CD4-positive, alpha-beta T cell (primary cell): ENCODE measurements around the gene FGB. TPM values are rescaled to one million over a fixed set of nuclear protein-coding genes. Genes with fewer than 3 reads are reported as not detected.

ENCODE experiments used
- ATAC-seq: fragments of 200-7000 bp; cut with Tn5 transposase; one replicate; pipeline ENCODE4 v1.10.0; 2022; ENCODE audit warnings: mild to moderate bottlenecking; ENCODE audit not compliant: poor library complexity
- CTCF ChIA-PET: fragments of 350-600 bp; sonication (Branson Sonifier 250); formaldehyde crosslinking; loops from one replicate; lab custom pipeline; 2021; ENCODE audit warnings: antibody characterized with exemption, inconsistent platforms; lab: Charles Lee
- POLR2A ChIA-PET: fragments of 350-600 bp; sonication (Branson Sonifier 250); formaldehyde crosslinking; loops from one replicate; lab custom pipeline; 2021; ENCODE audit warnings: antibody characterized with exemption, inconsistent platforms; lab: Charles Lee
- DNase-seq, 14 experiments: peaks; one replicate each; pipeline ENCODE4 v3.0.0-alpha.2; 2013 to 2020; ENCODE audit warnings: mixed read lengths in 2 of 14
- H3K27ac ChIP-seq, 2 donors: one replicate each; pipeline versions ENCODE4 v1.5.1 to v1.7.0; 2013; ENCODE audit warnings: low read length in 2 of 2, low read depth in 1 of 2, mild to moderate bottlenecking in 1 of 2
- H3K27me3 ChIP-seq, 2 experiments: 1 replicate in 1 of 2; 2 replicates in 1 of 2; pipeline versions ENCODE4 v1.6.1 to v1.7.0; 2013; ENCODE audit warnings: low read length in 2 of 2, control low read depth in 1 of 2, mild to moderate bottlenecking in 1 of 2, moderate library complexity in 1 of 2; ENCODE audit not compliant: insufficient read depth in 2 of 2, control insufficient read depth in 1 of 2
- H3K36me3 ChIP-seq: one replicate; pipeline ENCODE4 v1.6.1; 2013; ENCODE audit warnings: low read length, control low read depth; ENCODE audit not compliant: insufficient read depth
- H3K4me1 ChIP-seq: one replicate; pipeline ENCODE4 v1.6.1; 2013; ENCODE audit warnings: low read length, control low read depth; ENCODE audit not compliant: insufficient read depth
- H3K4me3 ChIP-seq: one replicate; pipeline ENCODE4 v1.5.1; 2013; ENCODE audit warnings: mild to moderate bottlenecking, low read length, moderate library complexity
- H3K9me3 ChIP-seq, 2 experiments: 1 replicate in 1 of 2; 2 replicates in 1 of 2; pipeline versions ENCODE4 v1.6.1 to v1.7.0; 2013; ENCODE audit warnings: low read length in 2 of 2, mild to moderate bottlenecking in 2 of 2, control low read depth in 1 of 2, moderate library complexity in 1 of 2; ENCODE audit not compliant: control insufficient read depth in 1 of 2, insufficient read depth in 1 of 2
- H3K27ac Mint-ChIP-seq: one replicate; pipeline ENCODE4 v1.8.0; 2020; ENCODE audit warnings: mixed read lengths
- H3K27me3 Mint-ChIP-seq: one replicate; pipeline ENCODE4 v1.8.0; 2021; ENCODE audit warnings: mixed read lengths
- H3K36me3 Mint-ChIP-seq: one replicate; pipeline ENCODE4 v1.8.0; 2021; ENCODE audit warnings: low read depth, mixed read lengths
- H3K4me1 Mint-ChIP-seq: one replicate; pipeline ENCODE4 v1.8.0; 2021; ENCODE audit warnings: low read depth, mixed read lengths
- H3K4me3 Mint-ChIP-seq: one replicate; pipeline ENCODE4 v1.8.0; 2020; ENCODE audit warnings: mild to moderate bottlenecking, mixed read lengths
- H3K9me3 Mint-ChIP-seq: one replicate; pipeline ENCODE4 v1.8.0; 2020; ENCODE audit warnings: mixed read lengths
- intact Hi-C, 2 experiments: fragments of 100-400 bp; cut with DNase I in 1 of 2; cut with micrococcal nuclease in 1 of 2; formaldehyde crosslinking; loops; one replicate each; pipeline versions ENCODE4 v1.15.1 to v1.9.0; 2023 to 2025; cut with DNase I, micrococcal nuclease
- total RNA-seq, 174 experiments: library from RNA in 2 of 174; stranded (reverse) in 2 of 174; gene quantifications; one replicate each; pipeline ENCODE4 v1.2.3 and lab custom pipeline; 2021 to 2026
- TF ChIP-seq, protein P1 (sequence below): fragments of 200-600 bp; IDR thresholded peaks from one replicate; pipeline ENCODE4 v1.8.0; 2022; ENCODE audit warnings: antibody characterized with exemption, mild to moderate bottlenecking

The FGB gene
- total RNA-seq, 2 experiments from 2014 or later, result not detected

- H3K27ac Mint-ChIP-seq, result peak within 1 kb of the TSS; percentile 84
- Histone ChIP-seq H3K27ac (peak within 1 kb of the TSS; percentile 54 to 62), H3K27me3 (no peaks in the 10 kb centered on the region), H3K4me3 (peak within 1 kb of the TSS; percentile 80), H3K36me3 (peaks cover 30% of the 10 kb centered on the region), H3K4me1 (peaks cover 15% of the 10 kb centered on the region), H3K9me3 (no peaks in the 10 kb centered on the region)
- TF ChIP-seq, protein P1, sequence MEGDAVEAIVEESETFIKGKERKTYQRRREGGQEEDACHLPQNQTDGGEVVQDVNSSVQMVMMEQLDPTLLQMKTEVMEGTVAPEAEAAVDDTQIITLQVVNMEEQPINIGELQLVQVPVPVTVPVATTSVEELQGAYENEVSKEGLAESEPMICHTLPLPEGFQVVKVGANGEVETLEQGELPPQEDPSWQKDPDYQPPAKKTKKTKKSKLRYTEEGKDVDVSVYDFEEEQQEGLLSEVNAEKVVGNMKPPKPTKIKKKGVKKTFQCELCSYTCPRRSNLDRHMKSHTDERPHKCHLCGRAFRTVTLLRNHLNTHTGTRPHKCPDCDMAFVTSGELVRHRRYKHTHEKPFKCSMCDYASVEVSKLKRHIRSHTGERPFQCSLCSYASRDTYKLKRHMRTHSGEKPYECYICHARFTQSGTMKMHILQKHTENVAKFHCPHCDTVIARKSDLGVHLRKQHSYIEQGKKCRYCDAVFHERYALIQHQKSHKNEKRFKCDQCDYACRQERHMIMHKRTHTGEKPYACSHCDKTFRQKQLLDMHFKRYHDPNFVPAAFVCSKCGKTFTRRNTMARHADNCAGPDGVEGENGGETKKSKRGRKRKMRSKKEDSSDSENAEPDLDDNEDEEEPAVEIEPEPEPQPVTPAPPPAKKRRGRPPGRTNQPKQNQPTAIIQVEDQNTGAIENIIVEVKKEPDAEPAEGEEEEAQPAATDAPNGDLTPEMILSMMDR, result no peak
- ChIA-PET POLR2A (interaction anchor here (0.7 to 1.9 kb wide), 11 partner anchors 10 to 1403 kb away, joined by 3 to 10 read pairs (median 4); partner anchors contain the start of genes CTSO, FGG and MAP9), CTCF (interaction anchor here (1.1 to 1.5 kb wide), 2 partner anchors 20 to 69 kb away, joined by 3 to 7 read pairs; no protein-coding TSS in a partner anchor)
- H3K27me3 Mint-ChIP-seq, result no peaks in the 10 kb centered on the region
- peak within 1 kb of the TSS; percentile 93 for H3K4me3 Mint-ChIP-seq
- ATAC-seq (peak; percentile 95), DNase-seq (peak; percentile 92 to 99 (median 96))
- no peaks in the 10 kb centered on the region for H3K9me3 Mint-ChIP-seq
- peaks cover 46% of the 10 kb centered on the region for H3K36me3 Mint-ChIP-seq
- peaks cover 36% of the 10 kb centered on the region for H3K4me1 Mint-ChIP-seq
- intact Hi-C loops, result loop anchor here (5.0 to 10.0 kb wide), 3 partner anchors 432 to 1402 kb away; partner anchors contain the start of gene CTSO (in 1 of the 2)
These were observed 12.7 kb upstream of the FGB start, which contains the start of gene PLRG1 for GRCh38 chr4:154549894-154550790. Gene PLRG1, minus strand, starts transcription at chr4:154550400. Its CDS starts 92 bp downstream, at chr4:154550308.

GRCh38 chr4:154551872-154552686 lies 10.7 kb upstream of the FGB start:
- intact Hi-C loops, result loop anchor here (1.0 to 10.0 kb wide), 9 partner anchors 66 to 1401 kb away; partner anchors contain the start of gene CTSO (in 2 of the 2)
- no peaks in the 10 kb centered on the region for H3K27me3 ChIP-seq
- H3K27ac ChIP-seq, result no peak overlapping the region
- H3K36me3 ChIP-seq, result peaks cover 10% of the 10 kb centered on the region
- Mint-ChIP-seq H3K36me3 (peaks cover 28% of the 10 kb centered on the region), H3K4me1 (peaks cover 31% of the 10 kb centered on the region), H3K27me3 (no peaks in the 10 kb centered on the region), H3K9me3 (no peaks in the 10 kb centered on the region), H3K27ac (peak overlapping the region; percentile 63), H3K4me3 (peak overlapping the region; percentile 63)
- peaks cover 15% of the 10 kb centered on the region for H3K4me1 ChIP-seq
- TF ChIP-seq, protein P1, result peak; percentile 93
- H3K9me3 ChIP-seq, result no peaks in the 10 kb centered on the region
- DNase-seq (peak; percentile 48 to 86 (median 60)), ATAC-seq (peak; percentile 41)
- no peak overlapping the region for H3K4me3 ChIP-seq
- CTCF ChIA-PET, result interaction anchor here (0.6 to 1.5 kb wide), 13 partner anchors 11 to 824 kb away, joined by 3 to 7 read pairs (median 4); partner anchors contain the start of gene FGB
- POLR2A ChIA-PET, result interaction anchor here (0.9 to 1.2 kb wide), 3 partner anchors 67 to 1402 kb away, joined by 3 to 4 read pairs (median 3); partner anchors contain the start of gene CTSO

DNA sequence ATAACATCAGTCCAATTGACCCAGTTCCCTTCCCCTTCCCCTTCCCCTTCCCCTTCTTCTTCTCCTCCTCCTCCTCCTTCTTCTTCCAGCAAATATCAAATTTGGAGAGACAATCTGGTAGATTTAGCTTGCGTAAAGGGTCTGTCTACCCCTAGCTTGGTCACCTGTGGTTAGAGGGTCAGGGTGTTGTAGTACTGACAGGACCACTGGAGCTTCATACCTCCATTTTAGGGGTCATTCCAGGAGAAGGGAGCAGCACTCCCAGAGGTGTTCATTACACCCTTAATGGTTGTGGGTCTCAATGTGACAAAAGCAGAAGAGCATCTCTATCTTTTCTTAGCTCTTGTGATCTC lies 3.7 kb upstream of the FGB start:
- ChIA-PET CTCF (interaction anchor here (1.2 kb wide), 2 partner anchors 10 kb away, joined by 3 to 5 read pairs; no protein-coding TSS in a partner anchor), POLR2A (no interaction called here)
- ATAC-seq (no peak), DNase-seq (no peak)
- H3K4me3 ChIP-seq, result no peak overlapping the region
- no peaks in the 10 kb centered on the region for H3K4me1 ChIP-seq
- intact Hi-C loops, result loop anchor here in 1 of 2 experiments (10.0 kb wide), 1 partner anchor 1226 kb away; no protein-coding TSS in a partner anchor
- no peaks in the 10 kb centered on the region for H3K9me3 ChIP-seq
- Mint-ChIP-seq H3K27ac (no peak overlapping the region), H3K4me3 (no peak overlapping the region), H3K4me1 (no peaks in the 10 kb centered on the region), H3K36me3 (no peaks in the 10 kb centered on the region), H3K9me3 (no peaks in the 10 kb centered on the region), H3K27me3 (peaks cover 16% of the 10 kb centered on the region)
- TF ChIP-seq, protein P1, result no peak
- no peaks in the 10 kb centered on the region for H3K27me3 ChIP-seq
- no peaks in the 10 kb centered on the region for H3K36me3 ChIP-seq
- no peak overlapping the region for H3K27ac ChIP-seq
